Measurements from ENCODE around the gene EDNRA. TPM values are rescaled to one million over a fixed set of nuclear protein-coding genes. Genes with fewer than 3 reads are reported as not detected.

The EDNRA gene
- total and polyA plus RNA-seq, 2 of the 8 experiments (the other 6 are each of a cell fraction or from before 2014, with no cell fraction given), result 1.7 to 3.3 TPM

GRCh38 chr4:147580396-147580795, 99.5 kb downstream of the EDNRA start (continued):
- TF ChIP-seq NANOG (IDR thresholded peaks at IDR 0.05; ENCODE audit: insufficient read depth, low read depth, low read length, poor library complexity, severe bottlenecking) (no peak), USF2 (IDR thresholded peaks at IDR 0.05; ENCODE audit: low read length) (no peak), SIN3A (conservative IDR thresholded peaks at IDR 0.05 in 1 of 2, IDR thresholded peaks at IDR 0.05 in 1 of 2; ENCODE audit: low read depth in 1 of 2, low read length in 2 of 2) (no peak), ASH2L (IDR thresholded peaks at IDR 0.05; ENCODE audit: low read length) (no peak), NRF1 (IDR thresholded peaks at IDR 0.05; ENCODE audit: low read depth, low read length) (no peak), CTBP2 (IDR thresholded peaks at IDR 0.05; ENCODE audit: borderline replicate concordance, insufficient read depth, insufficient read length, low read length) (no peak), SIRT6 (IDR thresholded peaks at IDR 0.05; ENCODE audit: low read length) (no peak)

All from H1 (cell line).